AG09319 (cell line): ENCODE results near the gene BCL2L11.

ENCODE experiments used
- DNase-seq: peaks from one replicate; pipeline ENCODE4 v3.0.0-alpha.2; 2010; ENCODE audit warnings: low read depth; ENCODE audit errors: extremely low read depth
- CTCF ChIP-seq: IDR thresholded peaks from 2 replicates; pipeline ENCODE4 v1.5.1; 2011; ENCODE audit warnings: low read depth, mild to moderate bottlenecking, inconsistent platforms, low read length, moderate library complexity

BCL2L11 gene

GRCh38 chr2:111186121-111186715 lies 65.5 kb downstream of the BCL2L11 start:
- no peak for DNase-seq

GRCh38 chr2:111186933-111187332 lies 66.2 kb downstream of the BCL2L11 start:
- TF ChIP-seq CTCF: no peak
- DNase-seq: no peak

More at GRCh38 chr2:111186121-111186715, 65.5 kb downstream of the BCL2L11 start:
- TF ChIP-seq CTCF: no peak

GRCh38 chr2:111188681-111189080 lies 68.0 kb downstream of the BCL2L11 start:
- no peak for TF ChIP-seq CTCF
- DNase-seq: no peak

GRCh38 chr2:111189106-111189505 lies 68.4 kb downstream of the BCL2L11 start:
- TF ChIP-seq CTCF: no peak
- DNase-seq: no peak

- TF ChIP-seq CTCF: no peak
- DNase-seq: no peak
Observed at GRCh38 chr2:111190816-111191540, 70.3 kb downstream of the BCL2L11 start.

GRCh38 chr2:111191877-111192276 lies 71.2 kb downstream of the BCL2L11 start:
- TF ChIP-seq CTCF: no peak
- no peak for DNase-seq

GRCh38 chr2:111192776-111193368 lies 72.2 kb downstream of the BCL2L11 start:
- DNase-seq: no peak
- no peak for TF ChIP-seq CTCF
